A549 (cell line): ENCODE measurements around the gene GRIN2C.

ENCODE experiments used
- BHLHE40 ChIP-seq: IDR thresholded peaks from 2 replicates; pipeline ENCODE4 v1.6.1; 2012; ENCODE audit warnings: low read depth, low read length, inconsistent platforms
- ESRRA ChIP-seq: fragments of 150-350 bp; IDR thresholded peaks from 2 replicates; pipeline ENCODE4 v1.6.1; 2014; ENCODE audit warnings: mild to moderate bottlenecking, low read length, borderline replicate concordance
- FOSL2 ChIP-seq, 2 experiments: fragments of 450-650 bp in 1 of 2; fragments of >200 bp in 1 of 2; sonication (Bioruptor Twin) in 1 of 2; formaldehyde crosslinking; IDR thresholded peaks; 2 replicates each; pipeline versions ENCODE4 v1.5.0 to v1.6.1; 2016 to 2020; ENCODE audit warnings: mild to moderate bottlenecking in 1 of 2, moderate library complexity in 1 of 2
- JUN ChIP-seq, 2 experiments: fragments of >200 bp; sonication (Bioruptor Twin); formaldehyde crosslinking; IDR thresholded peaks; 2 replicates in 1 of 2; 3 replicates in 1 of 2; pipeline ENCODE4 v1.6.1; 2016 to 2017
- KDM1A ChIP-seq: fragments of 200-600 bp; sonication (generic); IDR thresholded peaks from 2 replicates; pipeline ENCODE4 v1.6.1; 2016; ENCODE audit warnings: low read depth, mild to moderate bottlenecking
- POLR2A ChIP-seq: IDR thresholded peaks from 2 replicates; pipeline ENCODE4 v1.6.1; 2012; ENCODE audit warnings: mild to moderate bottlenecking, low read length
- RAD21 ChIP-seq, 2 experiments: fragments of >200 bp in 1 of 2; sonication (Bioruptor Twin) in 1 of 2; formaldehyde crosslinking in 1 of 2; IDR thresholded peaks in 1 of 2; conservative IDR thresholded peaks in 1 of 2; 2 replicates in 1 of 2; 3 replicates in 1 of 2; pipeline ENCODE4 v1.6.1; 2012 to 2018; ENCODE audit warnings: inconsistent platforms in 1 of 2
- SREBF2 ChIP-seq: fragments of 450-650 bp; IDR thresholded peaks from 2 replicates; pipeline ENCODE4 v1.6.1; 2014; ENCODE audit warnings: mild to moderate bottlenecking, moderate library complexity
- TF ChIP-seq, protein P1 (sequence below): fragments of 450-650 bp; IDR thresholded peaks from 2 replicates; pipeline ENCODE4 v1.6.1; 2014; ENCODE audit warnings: antibody characterized with exemption
- TF ChIP-seq, protein P2 (sequence below): fragments of 250-450 bp; sonication (Bioruptor Pico); IDR thresholded peaks from 2 replicates; pipeline ENCODE4 v1.5.0; 2020; ENCODE audit warnings: low read depth, mild to moderate bottlenecking, moderate library complexity
- TF ChIP-seq, protein P3 (sequence below): fragments of >200 bp; sonication (Bioruptor Twin); formaldehyde crosslinking; IDR thresholded peaks from 3 replicates; pipeline ENCODE4 v1.5.1; 2016
- TF ChIP-seq, protein P4 (sequence below): fragments of 150-350 bp; IDR thresholded peaks from 2 replicates; pipeline ENCODE4 v1.6.1; 2014; ENCODE audit warnings: low read depth, mild to moderate bottlenecking, low read length

DNA sequence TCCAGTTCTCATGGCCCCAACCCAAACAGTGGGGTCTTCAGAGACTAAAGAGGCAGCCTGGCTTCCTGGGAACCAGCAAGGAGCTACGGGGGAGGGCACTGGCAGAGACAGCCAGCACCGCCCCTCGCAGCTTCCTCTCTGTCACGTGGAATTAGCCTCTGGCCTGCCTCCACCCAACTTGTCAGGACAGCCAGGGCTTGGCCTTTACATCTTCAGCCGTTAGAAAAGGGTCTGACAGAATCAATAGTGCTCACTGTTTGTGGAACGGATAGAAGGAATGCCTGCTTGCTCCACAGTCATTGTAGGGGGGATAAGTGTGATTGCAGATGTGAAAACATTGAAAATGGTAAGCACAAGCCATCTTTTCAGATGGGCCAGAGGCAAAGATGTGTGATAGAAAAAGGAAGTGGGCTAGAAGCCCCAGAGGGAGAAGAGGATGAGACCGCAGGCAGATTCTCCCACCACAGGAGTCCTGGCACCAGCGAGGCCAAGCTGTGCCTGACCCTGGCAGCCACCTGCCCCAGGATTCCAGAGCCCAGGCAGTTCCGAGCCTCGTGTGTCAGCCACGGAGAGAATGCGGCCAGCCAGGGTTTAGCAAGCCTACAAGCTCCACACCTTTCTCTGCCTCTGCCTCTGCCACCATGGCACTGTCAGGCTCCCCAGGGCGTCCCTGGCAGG lies 18.6 kb downstream of the GRIN2C start:
- TF ChIP-seq RAD21 (conservative IDR thresholded peaks at IDR 0.05 in 1 of 2, IDR thresholded peaks at IDR 0.05 in 1 of 2) (no peak), BHLHE40 (no peak), SREBF2 (no peak), POLR2A (no peak), JUN (IDR thresholded peaks at IDR 0.05) (no peak), ESRRA (no peak), FOSL2 (IDR thresholded peaks at IDR 0.05) (no peak), FOSL2 (CRISPR knock-in tag; IDR thresholded peaks at IDR 0.05) (no peak), KDM1A (no peak)
- TF ChIP-seq, protein P1, sequence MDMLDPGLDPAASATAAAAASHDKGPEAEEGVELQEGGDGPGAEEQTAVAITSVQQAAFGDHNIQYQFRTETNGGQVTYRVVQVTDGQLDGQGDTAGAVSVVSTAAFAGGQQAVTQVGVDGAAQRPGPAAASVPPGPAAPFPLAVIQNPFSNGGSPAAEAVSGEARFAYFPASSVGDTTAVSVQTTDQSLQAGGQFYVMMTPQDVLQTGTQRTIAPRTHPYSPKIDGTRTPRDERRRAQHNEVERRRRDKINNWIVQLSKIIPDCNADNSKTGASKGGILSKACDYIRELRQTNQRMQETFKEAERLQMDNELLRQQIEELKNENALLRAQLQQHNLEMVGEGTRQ, result no peak
- TF ChIP-seq, protein P2, sequence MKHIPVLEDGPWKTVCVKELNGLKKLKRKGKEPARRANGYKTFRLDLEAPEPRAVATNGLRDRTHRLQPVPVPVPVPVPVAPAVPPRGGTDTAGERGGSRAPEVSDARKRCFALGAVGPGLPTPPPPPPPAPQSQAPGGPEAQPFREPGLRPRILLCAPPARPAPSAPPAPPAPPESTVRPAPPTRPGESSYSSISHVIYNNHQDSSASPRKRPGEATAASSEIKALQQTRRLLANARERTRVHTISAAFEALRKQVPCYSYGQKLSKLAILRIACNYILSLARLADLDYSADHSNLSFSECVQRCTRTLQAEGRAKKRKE (CRISPR knock-in tag), result no peak
- TF ChIP-seq, protein P3, sequence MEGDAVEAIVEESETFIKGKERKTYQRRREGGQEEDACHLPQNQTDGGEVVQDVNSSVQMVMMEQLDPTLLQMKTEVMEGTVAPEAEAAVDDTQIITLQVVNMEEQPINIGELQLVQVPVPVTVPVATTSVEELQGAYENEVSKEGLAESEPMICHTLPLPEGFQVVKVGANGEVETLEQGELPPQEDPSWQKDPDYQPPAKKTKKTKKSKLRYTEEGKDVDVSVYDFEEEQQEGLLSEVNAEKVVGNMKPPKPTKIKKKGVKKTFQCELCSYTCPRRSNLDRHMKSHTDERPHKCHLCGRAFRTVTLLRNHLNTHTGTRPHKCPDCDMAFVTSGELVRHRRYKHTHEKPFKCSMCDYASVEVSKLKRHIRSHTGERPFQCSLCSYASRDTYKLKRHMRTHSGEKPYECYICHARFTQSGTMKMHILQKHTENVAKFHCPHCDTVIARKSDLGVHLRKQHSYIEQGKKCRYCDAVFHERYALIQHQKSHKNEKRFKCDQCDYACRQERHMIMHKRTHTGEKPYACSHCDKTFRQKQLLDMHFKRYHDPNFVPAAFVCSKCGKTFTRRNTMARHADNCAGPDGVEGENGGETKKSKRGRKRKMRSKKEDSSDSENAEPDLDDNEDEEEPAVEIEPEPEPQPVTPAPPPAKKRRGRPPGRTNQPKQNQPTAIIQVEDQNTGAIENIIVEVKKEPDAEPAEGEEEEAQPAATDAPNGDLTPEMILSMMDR, result no peak
- TF ChIP-seq, protein P4, sequence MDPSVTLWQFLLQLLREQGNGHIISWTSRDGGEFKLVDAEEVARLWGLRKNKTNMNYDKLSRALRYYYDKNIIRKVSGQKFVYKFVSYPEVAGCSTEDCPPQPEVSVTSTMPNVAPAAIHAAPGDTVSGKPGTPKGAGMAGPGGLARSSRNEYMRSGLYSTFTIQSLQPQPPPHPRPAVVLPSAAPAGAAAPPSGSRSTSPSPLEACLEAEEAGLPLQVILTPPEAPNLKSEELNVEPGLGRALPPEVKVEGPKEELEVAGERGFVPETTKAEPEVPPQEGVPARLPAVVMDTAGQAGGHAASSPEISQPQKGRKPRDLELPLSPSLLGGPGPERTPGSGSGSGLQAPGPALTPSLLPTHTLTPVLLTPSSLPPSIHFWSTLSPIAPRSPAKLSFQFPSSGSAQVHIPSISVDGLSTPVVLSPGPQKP, result no peak
